ENCODE measurements around the gene GNA14.
"Not testable (repeated sequence)": the region's sequence is repeated elsewhere in the genome, so short reads cannot be mapped to it uniquely, and the experiment has no call there.

GNA14 gene

GRCh38 chr9:77640741-77641580, 7.2 kb downstream of the GNA14 start:
- no peak for DNase-seq

GRCh38 chr9:77632652-77633051, 15.5 kb downstream of the GNA14 start:
- no peak for DNase-seq

- DNase-seq: not testable (repeated sequence)
These were observed 19.3 kb downstream of the GNA14 start for GRCh38 chr9:77628864-77629263.

- DNase-seq: no peak
These were observed 31.9 kb downstream of the GNA14 start for GRCh38 chr9:77616191-77616590.

- no peak for DNase-seq
These were observed 33.5 kb downstream of the GNA14 start for GRCh38 chr9:77614645-77615044.

GRCh38 chr9:77606526-77606925, 41.6 kb downstream of the GNA14 start:
- DNase-seq: no peak

GRCh38 chr9:77605449-77606220, 42.5 kb downstream of the GNA14 start:
- no peak for DNase-seq

- DNase-seq: no peak
These were observed 43.8 kb downstream of the GNA14 start for GRCh38 chr9:77604316-77604715.

- no peak for DNase-seq
These were observed 45.3 kb downstream of the GNA14 start for GRCh38 chr9:77602852-77603251.

- no peak for DNase-seq
These were observed 46.5 kb downstream of the GNA14 start for GRCh38 chr9:77601476-77602099.

GRCh38 chr9:77600810-77601209, 47.3 kb downstream of the GNA14 start:
- DNase-seq: no peak

- no peak for DNase-seq
These were observed 48.6 kb downstream of the GNA14 start for GRCh38 chr9:77599492-77599891.

GRCh38 chr9:77598991-77599390, 49.1 kb downstream of the GNA14 start:
- no peak for DNase-seq

GRCh38 chr9:77598524-77598923, 49.6 kb downstream of the GNA14 start:
- DNase-seq: no peak

- DNase-seq: no peak
These were observed 51.1 kb downstream of the GNA14 start for GRCh38 chr9:77597057-77597456.

GRCh38 chr9:77595426-77596095, 52.6 kb downstream of the GNA14 start:
- no peak for DNase-seq

- DNase-seq: no peak
These were observed 53.2 kb downstream of the GNA14 start for GRCh38 chr9:77594963-77595362.

- DNase-seq: no peak
These were observed 54.6 kb downstream of the GNA14 start for GRCh38 chr9:77593528-77593927.

- no peak for DNase-seq
These were observed 55.6 kb downstream of the GNA14 start for GRCh38 chr9:77592476-77592875.

GRCh38 chr9:77589046-77589795, 58.9 kb downstream of the GNA14 start:
- no peak for DNase-seq

GRCh38 chr9:77588271-77588937, 59.7 kb downstream of the GNA14 start:
- DNase-seq: no peak

GRCh38 chr9:77587851-77588250, 60.3 kb downstream of the GNA14 start:
- DNase-seq: no peak
